Measurements from ENCODE around the gene NTMT2. TPM values are rescaled to one million over a fixed set of nuclear protein-coding genes. Genes with fewer than 3 reads are reported as not detected.

The NTMT2 gene
- not detected for total RNA-seq

DNA sequence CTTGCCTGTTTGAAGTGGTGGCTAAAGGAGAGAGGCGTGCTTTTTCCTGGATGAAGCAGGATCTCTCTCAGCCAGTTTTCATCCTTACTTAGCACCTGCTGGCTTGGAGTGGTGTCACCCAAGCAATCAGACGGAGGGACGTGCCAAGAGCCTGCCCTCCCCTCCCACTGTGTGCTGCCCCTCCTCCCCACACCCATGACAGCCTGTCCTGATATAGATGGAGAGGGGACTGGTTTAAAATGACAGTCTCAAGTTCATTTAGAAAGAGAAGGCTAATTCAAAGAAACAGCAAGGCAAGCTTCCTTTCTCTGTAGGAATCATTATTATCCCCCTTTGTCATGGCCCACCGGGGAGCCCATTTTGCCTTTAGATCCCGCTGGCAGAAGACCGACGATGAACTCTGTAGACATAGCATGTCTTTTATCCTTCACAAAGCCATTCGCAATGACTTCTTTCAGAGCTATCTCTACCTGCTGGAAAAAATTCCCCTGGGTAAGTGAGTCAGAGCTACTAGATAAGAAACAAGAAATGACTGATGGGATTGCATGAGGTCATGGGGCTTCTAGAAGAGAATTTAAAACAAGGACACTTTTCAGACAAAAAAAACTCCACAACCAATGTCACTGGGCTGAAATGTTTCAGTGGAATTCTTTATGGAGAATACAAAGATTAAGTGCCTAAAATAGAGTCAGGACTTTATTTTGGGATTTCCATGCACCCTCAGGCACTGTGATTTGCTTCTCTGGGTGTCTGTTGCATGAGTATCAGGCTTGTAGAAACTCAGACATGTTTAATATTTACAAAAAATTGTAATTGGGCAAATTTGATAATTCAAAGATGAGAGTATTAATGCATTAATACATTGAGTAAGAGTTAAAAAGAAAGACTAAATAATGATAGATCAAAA lies at the start of gene NTMT2:
Gene NTMT2 (plus strand): TSS at position 190 of the 907 bp plus-strand sequence. CDS start 149 bp downstream, at position 339.

Small RNA genes lying within 50 kb of the gene (microRNA-seq; reads per million reads assigned to microRNA genes)
- gene MIR3119-1 (ENCODE audit: borderline microRNAs expressed, borderline replicate concordance) (not detected), gene MIR3119-2 (ENCODE audit: borderline microRNAs expressed, borderline replicate concordance) (not detected)

Other genes with a start within 250 kb of the NTMT2 start
- 10 to 100 TPM; 19.8 to 20.9 TPM for gene KIFAP3, start 71.3 kb upstream of the NTMT2 start, total RNA-seq